AG09319 (cell line): ENCODE results near the gene HINT2.

Experiments used
- DNase-seq: peaks from one replicate; pipeline ENCODE4 v3.0.0-alpha.2; 2010; ENCODE audit warnings: low read depth; ENCODE audit errors: extremely low read depth
- TF ChIP-seq, protein P1 (sequence below): IDR thresholded peaks from 2 replicates; pipeline ENCODE4 v1.5.1; 2011; ENCODE audit warnings: low read depth, mild to moderate bottlenecking, inconsistent platforms, low read length, moderate library complexity

Gene HINT2

GRCh38 chr9:35814841-35815543, at the start of gene HINT2:
TSS of gene HINT2 (minus strand) at chr9:35815042. CDS start at chr9:35814979, 63 bp downstream.
- peak; percentile 97 for DNase-seq
- TF ChIP-seq, protein P1, sequence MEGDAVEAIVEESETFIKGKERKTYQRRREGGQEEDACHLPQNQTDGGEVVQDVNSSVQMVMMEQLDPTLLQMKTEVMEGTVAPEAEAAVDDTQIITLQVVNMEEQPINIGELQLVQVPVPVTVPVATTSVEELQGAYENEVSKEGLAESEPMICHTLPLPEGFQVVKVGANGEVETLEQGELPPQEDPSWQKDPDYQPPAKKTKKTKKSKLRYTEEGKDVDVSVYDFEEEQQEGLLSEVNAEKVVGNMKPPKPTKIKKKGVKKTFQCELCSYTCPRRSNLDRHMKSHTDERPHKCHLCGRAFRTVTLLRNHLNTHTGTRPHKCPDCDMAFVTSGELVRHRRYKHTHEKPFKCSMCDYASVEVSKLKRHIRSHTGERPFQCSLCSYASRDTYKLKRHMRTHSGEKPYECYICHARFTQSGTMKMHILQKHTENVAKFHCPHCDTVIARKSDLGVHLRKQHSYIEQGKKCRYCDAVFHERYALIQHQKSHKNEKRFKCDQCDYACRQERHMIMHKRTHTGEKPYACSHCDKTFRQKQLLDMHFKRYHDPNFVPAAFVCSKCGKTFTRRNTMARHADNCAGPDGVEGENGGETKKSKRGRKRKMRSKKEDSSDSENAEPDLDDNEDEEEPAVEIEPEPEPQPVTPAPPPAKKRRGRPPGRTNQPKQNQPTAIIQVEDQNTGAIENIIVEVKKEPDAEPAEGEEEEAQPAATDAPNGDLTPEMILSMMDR: no peak

DNA sequence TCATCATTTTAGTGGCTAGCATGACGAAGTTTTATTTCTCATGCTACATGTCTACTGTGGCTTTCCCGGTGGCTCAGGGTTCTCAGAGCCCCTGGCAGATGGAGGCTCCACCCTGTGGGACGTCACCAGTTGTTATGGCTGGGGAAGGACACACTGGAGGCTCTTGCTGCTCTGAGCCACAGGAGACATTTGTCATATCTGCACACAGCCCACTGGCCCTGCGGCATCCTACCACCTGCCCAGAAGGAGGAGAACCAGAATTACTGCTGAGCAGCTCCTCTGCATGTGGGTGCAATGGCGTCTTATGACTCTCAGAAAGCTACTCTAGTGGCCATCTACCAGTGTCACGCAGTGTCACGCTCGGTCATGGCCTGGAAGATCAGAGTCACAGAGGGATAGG, 48.7 kb upstream of the HINT2 start:
- TF ChIP-seq, protein P1: no peak
- DNase-seq: no peak

GRCh38 chr9:35862328-35862727, 47.5 kb upstream of the HINT2 start:
- TF ChIP-seq, protein P1: no peak
- no peak for DNase-seq

- no peak for DNase-seq
- TF ChIP-seq, protein P1: no peak
Measured at GRCh38 chr9:35861161-35861897, 46.5 kb upstream of the HINT2 start.

GRCh38 chr9:35859990-35860339, 45.1 kb upstream of the HINT2 start:
- DNase-seq: no peak
- TF ChIP-seq, protein P1: no peak

DNA sequence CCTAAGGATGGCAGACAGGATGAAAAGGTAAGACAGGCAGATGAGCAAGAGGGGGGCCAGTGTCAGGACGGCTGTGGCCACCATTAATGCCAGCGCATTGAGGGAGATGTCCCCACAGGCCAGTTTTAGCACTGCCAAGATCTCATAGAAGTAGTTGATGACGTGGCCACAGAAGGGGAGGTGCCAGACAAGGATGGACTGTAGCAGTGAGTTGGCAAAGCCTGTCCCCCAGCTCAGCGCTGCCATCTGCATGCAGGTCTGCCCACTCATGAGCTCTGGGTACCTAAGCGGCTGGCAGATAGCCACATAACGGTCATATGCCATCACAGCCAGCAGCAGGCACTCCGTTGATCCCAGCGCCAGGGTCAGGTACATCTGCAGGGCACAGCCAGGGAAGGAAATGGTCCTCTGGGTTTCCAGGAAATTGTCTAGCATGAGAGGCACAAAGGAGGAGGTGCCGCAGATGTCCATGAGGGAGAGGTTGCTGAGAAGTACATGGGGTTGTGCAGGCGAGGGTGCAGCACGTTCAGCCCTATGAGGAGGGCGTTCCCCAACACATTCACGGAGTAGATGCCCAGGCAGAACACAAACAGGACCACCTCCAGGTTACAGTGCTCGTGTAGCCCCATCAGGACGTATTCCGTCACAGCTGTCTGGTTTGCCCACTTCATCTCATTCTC, 44.6 kb upstream of the HINT2 start:
- DNase-seq: no peak
- TF ChIP-seq, protein P1: no peak

GRCh38 chr9:35858458-35858857, 43.6 kb upstream of the HINT2 start:
- TF ChIP-seq, protein P1: no peak
- no peak for DNase-seq
